Gastroesophageal sphincter (tissue), 3 donors: ENCODE data around the gene HOXA1.

Experiments
- POLR2A ChIP-seq, 2 donors: fragments of 450-650 bp; IDR thresholded peaks; one replicate each; pipeline ENCODE4 v1.6.1; 2017; ENCODE audit warnings: antibody characterized with exemption in 2 of 2, mild to moderate bottlenecking in 2 of 2, moderate library complexity in 1 of 2
- TF ChIP-seq, protein P1 (sequence below), 4 experiments: fragments of 200-600 bp in 2 of 4; fragments of 450-650 bp in 2 of 4; sonication (generic) in 1 of 4; IDR thresholded peaks; one replicate each; pipeline ENCODE4 v1.5.1; 2017 to 2019; ENCODE audit warnings: antibody characterized with exemption in 4 of 4, mild to moderate bottlenecking in 2 of 4, moderate library complexity in 2 of 4

DNA sequence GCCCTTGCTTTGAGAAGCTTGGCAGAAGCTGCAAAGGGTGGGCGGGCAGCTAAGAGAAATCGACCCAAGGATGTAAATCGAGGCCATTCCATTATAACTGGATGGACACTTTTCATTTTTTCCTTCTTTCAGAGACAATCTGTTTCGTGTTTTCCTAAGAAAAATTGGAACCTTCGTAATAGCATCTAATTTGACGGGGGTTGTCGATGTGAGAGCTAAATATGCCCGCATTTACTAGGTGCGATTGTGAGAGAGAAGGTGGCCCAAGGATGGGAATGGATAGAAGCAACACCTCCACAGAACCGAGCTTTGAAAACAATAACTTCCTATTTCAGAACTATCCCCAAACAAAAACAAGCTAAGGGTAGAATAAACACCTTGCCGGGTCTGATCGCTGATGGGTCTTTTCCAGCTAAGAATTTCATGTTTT lies 35.6 kb upstream of the HOXA1 start:
- TF ChIP-seq POLR2A (IDR thresholded peaks at IDR 0.05), result no peak
- TF ChIP-seq, protein P1, sequence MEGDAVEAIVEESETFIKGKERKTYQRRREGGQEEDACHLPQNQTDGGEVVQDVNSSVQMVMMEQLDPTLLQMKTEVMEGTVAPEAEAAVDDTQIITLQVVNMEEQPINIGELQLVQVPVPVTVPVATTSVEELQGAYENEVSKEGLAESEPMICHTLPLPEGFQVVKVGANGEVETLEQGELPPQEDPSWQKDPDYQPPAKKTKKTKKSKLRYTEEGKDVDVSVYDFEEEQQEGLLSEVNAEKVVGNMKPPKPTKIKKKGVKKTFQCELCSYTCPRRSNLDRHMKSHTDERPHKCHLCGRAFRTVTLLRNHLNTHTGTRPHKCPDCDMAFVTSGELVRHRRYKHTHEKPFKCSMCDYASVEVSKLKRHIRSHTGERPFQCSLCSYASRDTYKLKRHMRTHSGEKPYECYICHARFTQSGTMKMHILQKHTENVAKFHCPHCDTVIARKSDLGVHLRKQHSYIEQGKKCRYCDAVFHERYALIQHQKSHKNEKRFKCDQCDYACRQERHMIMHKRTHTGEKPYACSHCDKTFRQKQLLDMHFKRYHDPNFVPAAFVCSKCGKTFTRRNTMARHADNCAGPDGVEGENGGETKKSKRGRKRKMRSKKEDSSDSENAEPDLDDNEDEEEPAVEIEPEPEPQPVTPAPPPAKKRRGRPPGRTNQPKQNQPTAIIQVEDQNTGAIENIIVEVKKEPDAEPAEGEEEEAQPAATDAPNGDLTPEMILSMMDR (IDR thresholded peaks at IDR 0.05), result no peak
